ENCODE data around the gene RAC2. TPM values are rescaled to one million over a fixed set of nuclear protein-coding genes. Genes with fewer than 3 reads are reported as not detected.

Gene RAC2
- total RNA-seq, 4 donors from 2014 or later: 17.3 to 27.1 (median 19.6) TPM

DNA sequence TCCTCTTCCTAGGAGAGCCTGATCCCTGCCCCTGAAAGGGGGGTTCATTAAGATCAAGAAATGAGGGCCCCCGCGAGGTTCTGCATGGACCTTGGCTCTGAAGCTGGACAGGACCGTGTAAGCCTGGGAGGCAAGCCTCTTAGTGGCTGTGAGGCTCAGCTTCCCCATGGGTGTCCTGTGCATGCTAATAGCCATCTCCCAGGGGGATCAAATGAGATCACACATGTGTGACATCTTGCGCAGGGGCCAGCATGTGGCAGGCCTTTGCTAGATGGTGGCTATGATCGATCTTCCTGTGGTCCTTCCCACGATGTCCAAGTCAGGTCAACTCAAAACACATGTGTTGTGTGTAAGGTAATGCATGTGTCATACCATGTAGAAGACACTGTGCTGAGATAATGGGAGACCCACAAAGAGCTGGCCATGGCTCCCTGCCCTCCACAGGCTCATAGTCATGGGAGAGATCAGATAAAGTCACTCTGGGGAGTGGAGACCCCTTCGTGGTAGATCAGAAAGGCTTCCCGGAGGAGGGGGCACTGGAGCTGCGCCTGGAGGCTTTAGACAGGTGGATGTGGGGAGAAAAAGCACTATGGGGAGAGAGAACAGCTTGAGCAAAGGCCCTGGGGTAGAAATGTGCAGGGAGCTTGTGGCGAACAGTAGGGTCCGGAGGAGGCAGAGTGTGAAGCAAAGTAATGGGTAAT lies 3.7 kb downstream of the RAC2 start:
- intact Hi-C loops (cut with DNase I): no loop called here
- H3K27ac ChIP-seq: no peak overlapping the region
- no peaks in the 10 kb centered on the region for H3K9me3 ChIP-seq
- no peak for DNase-seq
- peaks cover 0 to 55% (median 7%) of the 10 kb centered on the region in 3 donors for H3K4me1 ChIP-seq
- H3K4me3 ChIP-seq: no peak overlapping the region
- H3K36me3 ChIP-seq: no peaks in the 10 kb centered on the region
- 76 to 78% methylated on average over 7 to 10 of the region's 11 CpGs for WGBS, 2 donors
- TF ChIP-seq, protein P1, sequence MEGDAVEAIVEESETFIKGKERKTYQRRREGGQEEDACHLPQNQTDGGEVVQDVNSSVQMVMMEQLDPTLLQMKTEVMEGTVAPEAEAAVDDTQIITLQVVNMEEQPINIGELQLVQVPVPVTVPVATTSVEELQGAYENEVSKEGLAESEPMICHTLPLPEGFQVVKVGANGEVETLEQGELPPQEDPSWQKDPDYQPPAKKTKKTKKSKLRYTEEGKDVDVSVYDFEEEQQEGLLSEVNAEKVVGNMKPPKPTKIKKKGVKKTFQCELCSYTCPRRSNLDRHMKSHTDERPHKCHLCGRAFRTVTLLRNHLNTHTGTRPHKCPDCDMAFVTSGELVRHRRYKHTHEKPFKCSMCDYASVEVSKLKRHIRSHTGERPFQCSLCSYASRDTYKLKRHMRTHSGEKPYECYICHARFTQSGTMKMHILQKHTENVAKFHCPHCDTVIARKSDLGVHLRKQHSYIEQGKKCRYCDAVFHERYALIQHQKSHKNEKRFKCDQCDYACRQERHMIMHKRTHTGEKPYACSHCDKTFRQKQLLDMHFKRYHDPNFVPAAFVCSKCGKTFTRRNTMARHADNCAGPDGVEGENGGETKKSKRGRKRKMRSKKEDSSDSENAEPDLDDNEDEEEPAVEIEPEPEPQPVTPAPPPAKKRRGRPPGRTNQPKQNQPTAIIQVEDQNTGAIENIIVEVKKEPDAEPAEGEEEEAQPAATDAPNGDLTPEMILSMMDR (IDR thresholded peaks at IDR 0.05): no peak
- no peak for TF ChIP-seq POLR2A (IDR thresholded peaks at IDR 0.05)
- peaks cover 0 to 82% (median 0%) of the 10 kb centered on the region in 4 donors for H3K27me3 ChIP-seq

DNA sequence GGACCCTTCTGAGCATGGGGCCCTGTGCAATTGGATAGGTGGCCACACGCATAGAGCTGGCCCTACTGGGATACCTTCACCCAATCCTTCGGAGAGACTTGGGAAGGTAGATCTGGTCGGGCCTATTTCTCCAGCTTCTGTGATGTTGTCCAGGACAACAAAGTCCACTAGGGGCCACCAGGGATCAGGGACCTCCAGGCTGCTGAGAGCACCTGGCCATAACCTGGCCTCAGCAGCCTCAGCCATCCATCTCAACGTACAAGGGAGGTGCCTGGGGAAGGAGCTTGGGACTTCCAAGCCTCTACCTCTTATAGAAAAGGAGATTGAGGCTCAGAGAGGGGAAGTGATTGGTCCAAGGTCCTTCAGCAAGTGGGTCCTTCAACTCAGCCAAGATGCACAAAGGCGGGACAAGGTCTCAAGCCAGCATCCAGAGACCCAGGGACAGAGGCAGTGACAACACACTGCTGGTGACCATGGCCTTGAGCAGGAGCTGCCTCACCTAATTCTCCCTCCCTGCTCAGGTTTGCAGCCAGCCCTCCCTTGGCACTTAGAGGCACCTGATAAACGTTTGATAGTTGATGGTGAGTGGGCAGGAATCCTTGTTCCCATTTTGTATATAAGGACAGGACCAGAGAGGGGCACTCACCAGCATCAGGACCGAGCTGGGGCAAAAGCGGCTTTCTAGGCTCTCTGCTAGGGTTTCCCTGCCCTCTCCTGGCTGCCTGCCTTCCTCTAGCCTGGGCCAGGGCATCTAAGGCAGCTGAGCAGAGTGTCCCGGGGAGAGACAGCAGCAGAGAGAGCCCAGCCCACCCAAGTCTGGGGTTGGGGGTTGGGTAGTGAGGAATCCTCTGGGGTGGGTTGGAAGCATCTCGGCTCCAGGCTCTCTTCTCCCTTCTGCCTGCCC lies 4.5 kb downstream of the RAC2 start:
- DNase-seq: no peak
- peaks cover 0 to 82% (median 0%) of the 10 kb centered on the region in 4 donors for H3K27me3 ChIP-seq
- no peaks in the 10 kb centered on the region for H3K36me3 ChIP-seq
- WGBS, 2 donors: 75 to 83% methylated on average over 6 to 7 of the region's 10 CpGs
- no peak overlapping the region for H3K4me3 ChIP-seq
- intact Hi-C loops (cut with DNase I): no loop called here
- H3K4me1 ChIP-seq: peaks cover 0 to 53% (median 7%) of the 10 kb centered on the region in 3 donors
- no peaks in the 10 kb centered on the region for H3K9me3 ChIP-seq
- TF ChIP-seq POLR2A (IDR thresholded peaks at IDR 0.05): no peak
- TF ChIP-seq, protein P1 (IDR thresholded peaks at IDR 0.05): no peak
- H3K27ac ChIP-seq: no peak overlapping the region

DNA sequence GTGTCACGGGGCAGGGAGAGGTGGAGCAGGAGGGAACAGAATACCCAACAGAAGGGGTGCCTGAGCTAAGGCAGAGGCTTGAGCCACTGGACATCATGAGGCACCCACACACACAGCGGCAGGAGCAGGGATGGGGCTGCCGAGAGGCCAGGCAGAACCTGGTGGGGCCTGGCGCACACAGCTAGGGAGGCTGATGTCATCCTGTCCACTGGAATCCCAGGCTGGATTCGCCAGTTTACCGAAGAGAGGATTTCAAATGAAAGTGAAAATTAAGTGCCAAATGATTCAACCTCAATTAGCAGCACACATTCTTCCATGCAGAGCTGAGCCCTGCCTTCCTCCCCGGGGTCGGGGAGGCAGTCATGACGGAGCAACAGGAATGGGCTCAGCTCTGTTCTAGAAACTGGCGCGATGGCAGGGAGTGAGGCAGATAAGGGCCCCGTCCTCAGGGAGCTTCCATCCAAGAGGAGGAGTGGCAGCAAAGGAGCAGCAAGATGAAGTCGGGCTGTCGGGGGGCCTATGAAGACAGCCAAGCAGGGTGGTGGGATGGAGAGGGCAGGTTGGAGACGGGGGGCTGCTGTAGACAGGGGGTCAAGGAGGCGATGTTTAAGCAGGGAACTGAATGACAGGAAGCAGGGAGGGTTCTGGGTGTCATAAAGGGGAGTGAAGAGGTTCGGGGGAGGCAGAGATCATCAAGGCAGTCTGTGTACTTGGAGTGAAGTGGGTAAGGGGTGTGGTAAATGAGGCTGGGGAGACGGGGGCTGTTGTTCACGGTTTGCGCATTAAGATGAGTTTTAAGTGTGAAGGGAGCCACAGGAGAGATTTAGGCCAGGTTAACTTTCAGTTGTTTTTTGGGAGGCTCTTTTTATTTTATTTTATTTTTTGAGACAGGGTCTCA lies 6.4 kb downstream of the RAC2 start:
- no peak for DNase-seq
- H3K4me3 ChIP-seq: no peak overlapping the region
- H3K9me3 ChIP-seq: no peaks in the 10 kb centered on the region
- 68 to 75% methylated on average over 17 to 20 of the region's 20 CpGs for WGBS, 2 donors
- H3K36me3 ChIP-seq: no peaks in the 10 kb centered on the region
- H3K27ac ChIP-seq: peak overlapping the region in 1 of 4 donors; percentile 29
- H3K4me1 ChIP-seq: peaks cover 0 to 34% (median 0%) of the 10 kb centered on the region in 3 donors
- peaks cover 0 to 75% (median 0%) of the 10 kb centered on the region in 4 donors for H3K27me3 ChIP-seq
- intact Hi-C loops (cut with DNase I): no loop called here
- TF ChIP-seq, protein P1 (IDR thresholded peaks at IDR 0.05): no peak
- no peak for TF ChIP-seq POLR2A (IDR thresholded peaks at IDR 0.05)

DNA sequence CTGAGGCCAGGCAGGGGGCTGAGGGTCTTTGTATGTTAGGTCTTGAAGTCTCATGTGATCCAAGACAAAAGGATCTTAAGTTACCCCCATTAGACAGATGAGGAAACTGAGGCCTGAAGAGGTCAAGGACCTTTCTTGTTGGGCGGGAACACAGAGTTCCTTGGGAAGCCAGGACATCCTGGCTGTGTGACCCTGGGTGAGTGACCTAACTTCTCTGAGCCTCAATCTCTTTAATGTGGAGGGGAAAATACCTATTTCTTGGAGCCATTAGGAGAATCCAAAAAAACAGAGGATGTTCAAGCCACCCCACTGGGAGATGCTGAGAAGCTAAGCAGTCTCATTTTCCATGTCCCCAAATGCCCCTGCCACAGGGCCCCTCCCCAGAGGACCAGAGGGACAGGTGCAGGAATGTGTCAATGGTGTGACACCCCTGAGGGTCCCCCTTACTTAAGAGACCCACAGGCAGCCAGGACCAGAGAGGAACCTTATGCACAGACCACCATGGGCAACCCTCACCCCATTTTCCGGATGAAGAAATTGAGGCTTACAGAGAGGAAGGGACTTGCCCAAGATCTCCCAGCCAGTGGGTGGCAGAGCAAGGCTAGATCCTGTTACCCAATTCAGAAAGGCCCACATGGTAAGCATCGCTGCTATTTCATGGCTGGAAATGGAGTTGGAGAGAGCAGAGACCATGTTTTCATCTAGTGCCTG lies 8.0 kb downstream of the RAC2 start:
- no peak overlapping the region for H3K4me3 ChIP-seq
- 80 to 92% methylated on average over 2 to 3 of the region's 3 CpGs for WGBS, 2 donors
- intact Hi-C loops (cut with DNase I): no loop called here
- no peaks in the 10 kb centered on the region for H3K36me3 ChIP-seq
- no peak overlapping the region for H3K27ac ChIP-seq
- DNase-seq: no peak
- peaks cover 0 to 71% (median 0%) of the 10 kb centered on the region in 4 donors for H3K27me3 ChIP-seq
- peaks cover 0 to 27% (median 0%) of the 10 kb centered on the region in 3 donors for H3K4me1 ChIP-seq
- TF ChIP-seq POLR2A (IDR thresholded peaks at IDR 0.05): no peak
- TF ChIP-seq, protein P1 (IDR thresholded peaks at IDR 0.05): no peak
- H3K9me3 ChIP-seq: no peaks in the 10 kb centered on the region
